ENCODE data around the gene TACC2.
A peak's percentile ranks its signal among the peaks of the same experiment; 100 is the strongest.

TACC2 gene

GRCh38 chr10:122163174-122164022 is 174.4 kb downstream of the TACC2 start:
- DNase-seq (ENCODE audit: low read depth, low spot score): no peak
- CTCF ChIA-PET: interaction anchor here (0.7 to 3.4 kb wide), 4 partner anchors 8 to 21 kb away, joined by 3 to 18 read pairs (median 10); no protein-coding TSS in a partner anchor
- H3K4me3 ChIP-seq (ENCODE audit: low read depth, low read length): peak overlapping the region; percentile 57
- TF ChIP-seq CTCF (IDR thresholded peaks at IDR 0.05; ENCODE audit: insufficient read depth, low read length, missing control alignments): no peak
- POLR2A ChIA-PET: no interaction called here

GRCh38 chr10:122164023-122164601 is 175.1 kb downstream of the TACC2 start:
- ChIA-PET POLR2A (no interaction called here), CTCF (interaction anchor here (1.0 to 3.4 kb wide), 4 partner anchors 10 to 401 kb away, joined by 3 to 18 read pairs (median 5); no protein-coding TSS in a partner anchor)
- no peak for DNase-seq (ENCODE audit: low read depth, low spot score)
- peak overlapping the region; percentile 57 for H3K4me3 ChIP-seq (ENCODE audit: low read depth, low read length)
- peak; percentile 7 for TF ChIP-seq CTCF (IDR thresholded peaks at IDR 0.05; ENCODE audit: insufficient read depth, low read length, missing control alignments)

- CTCF ChIA-PET: interaction anchor here (1.0 to 1.5 kb wide), 4 partner anchors 9 to 400 kb away, joined by 3 to 5 read pairs (median 3); no protein-coding TSS in a partner anchor
- DNase-seq (ENCODE audit: low read depth, low spot score): no peak
- POLR2A ChIA-PET: no interaction called here
- no peak overlapping the region for H3K4me3 ChIP-seq (ENCODE audit: low read depth, low read length)
- no peak for TF ChIP-seq CTCF (IDR thresholded peaks at IDR 0.05; ENCODE audit: insufficient read depth, low read length, missing control alignments)
These were observed 176.0 kb downstream of the TACC2 start for GRCh38 chr10:122164815-122165483.

GRCh38 chr10:122165484-122166276 is 176.7 kb downstream of the TACC2 start:
- no peak overlapping the region for H3K4me3 ChIP-seq (ENCODE audit: low read depth, low read length)
- ChIA-PET POLR2A (no interaction called here), CTCF (interaction anchor here (1.0 to 1.5 kb wide), 4 partner anchors 8 to 400 kb away, joined by 3 to 5 read pairs (median 3); no protein-coding TSS in a partner anchor)
- DNase-seq (ENCODE audit: low read depth, low spot score): no peak
- TF ChIP-seq CTCF (IDR thresholded peaks at IDR 0.05; ENCODE audit: insufficient read depth, low read length, missing control alignments): no peak

GRCh38 chr10:122168101-122168500 is 179.1 kb downstream of the TACC2 start:
- POLR2A ChIA-PET: no interaction called here
- TF ChIP-seq CTCF (IDR thresholded peaks at IDR 0.05; ENCODE audit: insufficient read depth, low read length, missing control alignments): no peak
- CTCF ChIA-PET: interaction anchor here (1.8 kb wide), 1 partner anchor 26 kb away, joined by 9 read pairs; no protein-coding TSS in a partner anchor
- no peak for DNase-seq (ENCODE audit: low read depth, low spot score)
- no peak overlapping the region for H3K4me3 ChIP-seq (ENCODE audit: low read depth, low read length)
